HCT116 (cell line): ENCODE data around the gene SHOC2. TPM values are rescaled to one million over a fixed set of nuclear protein-coding genes. Genes with fewer than 3 reads are reported as not detected.

ENCODE experiments used
- ATAC-seq: fragments of 200-7000 bp; cut with Tn5 transposase; 2 replicates; pipeline ENCODE4 v1.9.1; 2020; ENCODE audit warnings: mild to moderate bottlenecking, moderate library complexity
- BruUV-seq: library from RNA; stranded (reverse); fragments of 400-500 nt; replicated peaks from 2 replicates; lab custom pipeline; 2021; lab: Mats Ljungman, UMichigan
- CTCF ChIA-PET: fragments of 300-600 bp; sonication (Branson Sonifier 250); formaldehyde crosslinking; loops from one replicate; lab custom pipeline; 2021; ENCODE audit warnings: antibody characterized with exemption; lab: Charles Lee
- POLR2A ChIA-PET: fragments of 300-600, 350-600 bp; sonication (Branson Sonifier 250); formaldehyde crosslinking; loops from one replicate; lab custom pipeline; 2021; ENCODE audit warnings: antibody characterized with exemption; lab: Charles Lee
- RAD21 ChIA-PET, 2 experiments: fragments of 300-600 bp; sonication (Branson Sonifier 250); formaldehyde crosslinking; loops; one replicate each; lab custom pipeline; 2023; ENCODE audit warnings: low total read pairs in 2 of 2; ENCODE audit not compliant: uncharacterized antibody in 2 of 2, unreplicated experiment in 2 of 2, low non-redundant PET in 1 of 2; lab: Charles Lee
- DNase-seq: peaks from one replicate; pipeline ENCODE4 v3.0.0-alpha.2; 2010; ENCODE audit warnings: low read depth, low spot score
- H2AFZ ChIP-seq: fragments of 200-600 bp; shearing (Covaris generic), sonication (generic); 2 replicates; pipeline ENCODE4 v1.6.1; 2017; ENCODE audit warnings: low read depth, mixed run types, mixed read lengths, antibody characterized with exemption, low read length; ENCODE audit not compliant: poor library complexity, severe bottlenecking
- H3K27ac ChIP-seq: 2 replicates; pipeline ENCODE4 v1.5.1; 2012; ENCODE audit warnings: low read depth, low read length
- H3K27me3 ChIP-seq: fragments of 200-600 bp; sonication (generic); 2 replicates; pipeline ENCODE4 v1.6.1; 2016; ENCODE audit warnings: mixed run types, low read length, mixed read lengths; ENCODE audit not compliant: insufficient read depth
- H3K36me3 ChIP-seq, 2 experiments: fragments of 200-500 bp in 1 of 2; fragments of 200-600 bp in 1 of 2; sonication (Bioruptor generic) in 1 of 2; sonication (generic) in 1 of 2; 2 replicates each; pipeline versions ENCODE4 v1.5.1 to v1.6.1; 2014 to 2016; ENCODE audit warnings: low read length in 2 of 2, inconsistent platforms in 1 of 2, mixed read lengths in 1 of 2, mixed run types in 1 of 2; ENCODE audit not compliant: insufficient read depth in 2 of 2, control insufficient read depth in 1 of 2
- H3K4me1 ChIP-seq, 2 experiments: fragments of 200-600 bp in 1 of 2; sonication (generic) in 1 of 2; 2 replicates each; pipeline versions ENCODE4 v1.5.1 to v1.6.1; 2012 to 2017; ENCODE audit warnings: low read length in 2 of 2, inconsistent platforms in 1 of 2, mild to moderate bottlenecking in 1 of 2, mixed read lengths in 1 of 2, mixed run types in 1 of 2, moderate library complexity in 1 of 2; ENCODE audit not compliant: insufficient read depth in 2 of 2, control insufficient read depth in 1 of 2
- H3K4me2 ChIP-seq: fragments of 200-600 bp; sonication (generic); 2 replicates; pipeline ENCODE4 v1.6.1; 2017; ENCODE audit warnings: mixed run types, low read length, mixed read lengths
- H3K4me3 ChIP-seq, 2 experiments: fragments of 200-600 bp in 1 of 2; sonication (generic) in 1 of 2; replicated peaks in 1 of 2; 2 replicates each; pipeline ENCODE4 v1.5.1; 2011 to 2016; ENCODE audit warnings: low read length in 2 of 2, control low read depth in 1 of 2, low read depth in 1 of 2, mild to moderate bottlenecking in 1 of 2, mixed read lengths in 1 of 2, mixed run types in 1 of 2
- H3K79me2 ChIP-seq: fragments of 200-600 bp; sonication (generic); 2 replicates; pipeline ENCODE4 v1.6.1; 2017; ENCODE audit warnings: mild to moderate bottlenecking, mixed run types, low read length, moderate library complexity, mixed read lengths; ENCODE audit not compliant: insufficient read depth
- H3K9ac ChIP-seq: fragments of 200-600 bp; sonication (generic); 2 replicates; pipeline ENCODE4 v1.6.1; 2016; ENCODE audit warnings: low read length, mixed read lengths
- H3K9me2 ChIP-seq: fragments of 200-600 bp; sonication (generic), shearing (Covaris generic); 2 replicates; pipeline ENCODE4 v1.6.1; 2017; ENCODE audit warnings: mixed run types, mild to moderate bottlenecking, moderate library complexity; ENCODE audit not compliant: insufficient read depth
- H3K9me3 ChIP-seq, 2 experiments: fragments of 200-500 bp in 1 of 2; fragments of 200-600 bp in 1 of 2; sonication (Bioruptor generic) in 1 of 2; sonication (generic) in 1 of 2; 2 replicates each; pipeline ENCODE4 v1.6.1; 2014 to 2017; ENCODE audit warnings: low read length in 2 of 2, mixed read lengths in 2 of 2, inconsistent platforms in 1 of 2, low read depth in 1 of 2, mild to moderate bottlenecking in 1 of 2, mixed run types in 1 of 2, moderate library complexity in 1 of 2; ENCODE audit not compliant: control insufficient read depth in 1 of 2, insufficient read depth in 1 of 2
- H4K20me1 ChIP-seq: fragments of 200-600 bp; sonication (generic), shearing (Covaris generic); 2 replicates; pipeline ENCODE4 v1.6.1; 2017; ENCODE audit warnings: mixed run types, mild to moderate bottlenecking, moderate library complexity; ENCODE audit not compliant: insufficient read depth
- CBX3 ChIP-seq: IDR thresholded peaks from 2 replicates; pipeline ENCODE4 v1.6.1; 2012; ENCODE audit warnings: low read depth
- CEBPB ChIP-seq: IDR thresholded peaks from 2 replicates; pipeline ENCODE4 v1.6.1; 2012; ENCODE audit warnings: low read depth
- EGR1 ChIP-seq: IDR thresholded peaks from 2 replicates; pipeline ENCODE4 v1.6.1; 2012; ENCODE audit warnings: low read depth
- ELF1 ChIP-seq: IDR thresholded peaks from 2 replicates; pipeline ENCODE4 v1.6.1; 2012; ENCODE audit warnings: low read depth, borderline replicate concordance
- EZH2 ChIP-seq: fragments of 200-600 bp; sonication (generic); IDR thresholded peaks from 2 replicates; pipeline ENCODE4 v1.6.1; 2017; ENCODE audit warnings: antibody characterized with exemption, mixed run types
- EZH2phosphoT487 ChIP-seq: fragments of 200-600 bp; IDR thresholded peaks from 2 replicates; pipeline ENCODE4 v1.6.1; 2018; ENCODE audit warnings: antibody characterized with exemption, borderline replicate concordance
- FOSL1 ChIP-seq: IDR thresholded peaks from 2 replicates; pipeline ENCODE4 v1.6.1; 2012; ENCODE audit warnings: low read depth
- POLR2A ChIP-seq: IDR thresholded peaks from 2 replicates; pipeline ENCODE4 v1.7.0; 2011; ENCODE audit warnings: borderline replicate concordance; ENCODE audit not compliant: insufficient read depth, insufficient read length; ENCODE audit errors: extremely low read depth
- POLR2AphosphoS5 ChIP-seq: IDR thresholded peaks from 2 replicates; pipeline ENCODE4 v1.6.1; 2011; ENCODE audit warnings: mild to moderate bottlenecking, low read depth, low read length, moderate library complexity
- RAD21 ChIP-seq: IDR thresholded peaks from 2 replicates; pipeline ENCODE4 v1.6.1; 2012; ENCODE audit warnings: low read depth, mild to moderate bottlenecking
- SP1 ChIP-seq: IDR thresholded peaks from 2 replicates; pipeline ENCODE4 v1.6.1; 2012; ENCODE audit warnings: low read depth
- SRF ChIP-seq: IDR thresholded peaks from 2 replicates; pipeline ENCODE4 v1.6.1; 2012; ENCODE audit warnings: low read depth
- YY1 ChIP-seq: IDR thresholded peaks from 2 replicates; pipeline ENCODE4 v1.6.1; 2011; ENCODE audit warnings: low read length, low read depth, moderate library complexity, mild to moderate bottlenecking; ENCODE audit not compliant: insufficient replicate concordance; ENCODE audit errors: extremely low read depth
- ZFX ChIP-seq: fragments of 450-650 bp; IDR thresholded peaks from 2 replicates; pipeline ENCODE4 v1.6.1; 2017
- intact Hi-C: fragments of 100-400 bp; cut with micrococcal nuclease; formaldehyde crosslinking; loops from 2 replicates; pipeline ENCODE4 v1.10.0; 2022
- total RNA-seq: library from RNA; stranded (reverse); gene quantifications from one replicate; pipeline ENCODE4 v1.2.1, GENCODE V29; 2021; ENCODE audit not compliant: unreplicated experiment
- TF ChIP-seq, protein P1 (sequence below): IDR thresholded peaks from 2 replicates; pipeline ENCODE4 v1.6.1; 2012; ENCODE audit warnings: low read depth
- TF ChIP-seq, protein P2 (sequence below), 3 experiments: fragments of 200-600 bp in 1 of 3; sonication (generic) in 1 of 3; IDR thresholded peaks in 2 of 3; conservative IDR thresholded peaks in 1 of 3; 2 replicates each; pipeline ENCODE4 v1.5.1; 2012 to 2017; ENCODE audit warnings: low read depth in 2 of 3, low read length in 2 of 3, antibody characterized with exemption in 1 of 3, borderline replicate concordance in 1 of 3, control low read depth in 1 of 3, mild to moderate bottlenecking in 1 of 3, mixed read lengths in 1 of 3, mixed run types in 1 of 3, moderate library complexity in 1 of 3; ENCODE audit not compliant: insufficient read depth in 1 of 3
- TF ChIP-seq, protein P3 (sequence below): IDR thresholded peaks from 2 replicates; pipeline ENCODE4 v1.6.1; 2012
- TF ChIP-seq, protein P4 (sequence below): IDR thresholded peaks from 2 replicates; pipeline ENCODE4 v1.6.1; 2011; ENCODE audit warnings: mild to moderate bottlenecking, low read length, moderate library complexity; ENCODE audit not compliant: insufficient replicate concordance; ENCODE audit errors: extremely low read depth

The SHOC2 gene
- total RNA-seq, 1 experiment from 2014 or later: 39.5 TPM

- Histone ChIP-seq H3K36me3 (no peaks in the 10 kb centered on the region), H4K20me1 (no peaks in the 10 kb centered on the region), H2AFZ (no peak overlapping the region), H3K9me3 (no peaks in the 10 kb centered on the region), H3K9ac (no peak overlapping the region), H3K4me1 (peaks cover 0 to 4% of the 10 kb centered on the region in 2 experiments; a peak in 1 of 4 replicates), H3K79me2 (peaks cover 26% of the 10 kb centered on the region), H3K27ac (no peak overlapping the region), H3K4me3 (no peak overlapping the region), H3K9me2 (no peaks in the 10 kb centered on the region), H3K4me2 (no peak overlapping the region), H3K27me3 (no peaks in the 10 kb centered on the region)
- POLR2A ChIA-PET: no interaction called here
- intact Hi-C loops: no loop called here
- ATAC-seq: no peak
- RAD21 ChIA-PET: no interaction called here
- no peak for DNase-seq
- CTCF ChIA-PET: no interaction called here
- TF ChIP-seq, protein P1, sequence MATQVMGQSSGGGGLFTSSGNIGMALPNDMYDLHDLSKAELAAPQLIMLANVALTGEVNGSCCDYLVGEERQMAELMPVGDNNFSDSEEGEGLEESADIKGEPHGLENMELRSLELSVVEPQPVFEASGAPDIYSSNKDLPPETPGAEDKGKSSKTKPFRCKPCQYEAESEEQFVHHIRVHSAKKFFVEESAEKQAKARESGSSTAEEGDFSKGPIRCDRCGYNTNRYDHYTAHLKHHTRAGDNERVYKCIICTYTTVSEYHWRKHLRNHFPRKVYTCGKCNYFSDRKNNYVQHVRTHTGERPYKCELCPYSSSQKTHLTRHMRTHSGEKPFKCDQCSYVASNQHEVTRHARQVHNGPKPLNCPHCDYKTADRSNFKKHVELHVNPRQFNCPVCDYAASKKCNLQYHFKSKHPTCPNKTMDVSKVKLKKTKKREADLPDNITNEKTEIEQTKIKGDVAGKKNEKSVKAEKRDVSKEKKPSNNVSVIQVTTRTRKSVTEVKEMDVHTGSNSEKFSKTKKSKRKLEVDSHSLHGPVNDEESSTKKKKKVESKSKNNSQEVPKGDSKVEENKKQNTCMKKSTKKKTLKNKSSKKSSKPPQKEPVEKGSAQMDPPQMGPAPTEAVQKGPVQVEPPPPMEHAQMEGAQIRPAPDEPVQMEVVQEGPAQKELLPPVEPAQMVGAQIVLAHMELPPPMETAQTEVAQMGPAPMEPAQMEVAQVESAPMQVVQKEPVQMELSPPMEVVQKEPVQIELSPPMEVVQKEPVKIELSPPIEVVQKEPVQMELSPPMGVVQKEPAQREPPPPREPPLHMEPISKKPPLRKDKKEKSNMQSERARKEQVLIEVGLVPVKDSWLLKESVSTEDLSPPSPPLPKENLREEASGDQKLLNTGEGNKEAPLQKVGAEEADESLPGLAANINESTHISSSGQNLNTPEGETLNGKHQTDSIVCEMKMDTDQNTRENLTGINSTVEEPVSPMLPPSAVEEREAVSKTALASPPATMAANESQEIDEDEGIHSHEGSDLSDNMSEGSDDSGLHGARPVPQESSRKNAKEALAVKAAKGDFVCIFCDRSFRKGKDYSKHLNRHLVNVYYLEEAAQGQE: no peak
- TF ChIP-seq RAD21 (no peak), SP1 (no peak), POLR2A (no peak), ZFX (no peak), CBX3 (no peak), EZH2 (no peak), SRF (no peak), FOSL1 (no peak), CEBPB (no peak), YY1 (no peak), EZH2phosphoT487 (no peak), EGR1 (no peak), POLR2AphosphoS5 (no peak), ELF1 (no peak)
- TF ChIP-seq, protein P2, sequence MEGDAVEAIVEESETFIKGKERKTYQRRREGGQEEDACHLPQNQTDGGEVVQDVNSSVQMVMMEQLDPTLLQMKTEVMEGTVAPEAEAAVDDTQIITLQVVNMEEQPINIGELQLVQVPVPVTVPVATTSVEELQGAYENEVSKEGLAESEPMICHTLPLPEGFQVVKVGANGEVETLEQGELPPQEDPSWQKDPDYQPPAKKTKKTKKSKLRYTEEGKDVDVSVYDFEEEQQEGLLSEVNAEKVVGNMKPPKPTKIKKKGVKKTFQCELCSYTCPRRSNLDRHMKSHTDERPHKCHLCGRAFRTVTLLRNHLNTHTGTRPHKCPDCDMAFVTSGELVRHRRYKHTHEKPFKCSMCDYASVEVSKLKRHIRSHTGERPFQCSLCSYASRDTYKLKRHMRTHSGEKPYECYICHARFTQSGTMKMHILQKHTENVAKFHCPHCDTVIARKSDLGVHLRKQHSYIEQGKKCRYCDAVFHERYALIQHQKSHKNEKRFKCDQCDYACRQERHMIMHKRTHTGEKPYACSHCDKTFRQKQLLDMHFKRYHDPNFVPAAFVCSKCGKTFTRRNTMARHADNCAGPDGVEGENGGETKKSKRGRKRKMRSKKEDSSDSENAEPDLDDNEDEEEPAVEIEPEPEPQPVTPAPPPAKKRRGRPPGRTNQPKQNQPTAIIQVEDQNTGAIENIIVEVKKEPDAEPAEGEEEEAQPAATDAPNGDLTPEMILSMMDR (IDR thresholded peaks at IDR 0.05 in 2 of 3, conservative IDR thresholded peaks at IDR 0.05 in 1 of 3; ENCODE audit: borderline replicate concordance in 1 of 3, insufficient read depth in 1 of 3, low read depth in 2 of 3, low read length in 2 of 3): no peak
- TF ChIP-seq, protein P3, sequence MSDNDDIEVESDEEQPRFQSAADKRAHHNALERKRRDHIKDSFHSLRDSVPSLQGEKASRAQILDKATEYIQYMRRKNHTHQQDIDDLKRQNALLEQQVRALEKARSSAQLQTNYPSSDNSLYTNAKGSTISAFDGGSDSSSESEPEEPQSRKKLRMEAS: no peak
- TF ChIP-seq, protein P4, sequence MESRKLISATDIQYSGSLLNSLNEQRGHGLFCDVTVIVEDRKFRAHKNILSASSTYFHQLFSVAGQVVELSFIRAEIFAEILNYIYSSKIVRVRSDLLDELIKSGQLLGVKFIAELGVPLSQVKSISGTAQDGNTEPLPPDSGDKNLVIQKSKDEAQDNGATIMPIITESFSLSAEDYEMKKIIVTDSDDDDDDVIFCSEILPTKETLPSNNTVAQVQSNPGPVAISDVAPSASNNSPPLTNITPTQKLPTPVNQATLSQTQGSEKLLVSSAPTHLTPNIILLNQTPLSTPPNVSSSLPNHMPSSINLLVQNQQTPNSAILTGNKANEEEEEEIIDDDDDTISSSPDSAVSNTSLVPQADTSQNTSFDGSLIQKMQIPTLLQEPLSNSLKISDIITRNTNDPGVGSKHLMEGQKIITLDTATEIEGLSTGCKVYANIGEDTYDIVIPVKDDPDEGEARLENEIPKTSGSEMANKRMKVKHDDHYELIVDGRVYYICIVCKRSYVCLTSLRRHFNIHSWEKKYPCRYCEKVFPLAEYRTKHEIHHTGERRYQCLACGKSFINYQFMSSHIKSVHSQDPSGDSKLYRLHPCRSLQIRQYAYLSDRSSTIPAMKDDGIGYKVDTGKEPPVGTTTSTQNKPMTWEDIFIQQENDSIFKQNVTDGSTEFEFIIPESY: no peak
- no TSS peak for BruUV-seq
Observed at GRCh38 chr10:110944792-110945396, 25.5 kb downstream of the SHOC2 start.
